ENCODE results near the gene ZCCHC24. TPM values are rescaled to one million over a fixed set of nuclear protein-coding genes. Genes with fewer than 3 reads are reported as not detected.
A peak's percentile ranks its signal among the peaks of the same experiment; 100 is the strongest.

ZCCHC24 gene
- total RNA-seq, 1 donor from 2014 or later: 34.7 TPM

DNA sequence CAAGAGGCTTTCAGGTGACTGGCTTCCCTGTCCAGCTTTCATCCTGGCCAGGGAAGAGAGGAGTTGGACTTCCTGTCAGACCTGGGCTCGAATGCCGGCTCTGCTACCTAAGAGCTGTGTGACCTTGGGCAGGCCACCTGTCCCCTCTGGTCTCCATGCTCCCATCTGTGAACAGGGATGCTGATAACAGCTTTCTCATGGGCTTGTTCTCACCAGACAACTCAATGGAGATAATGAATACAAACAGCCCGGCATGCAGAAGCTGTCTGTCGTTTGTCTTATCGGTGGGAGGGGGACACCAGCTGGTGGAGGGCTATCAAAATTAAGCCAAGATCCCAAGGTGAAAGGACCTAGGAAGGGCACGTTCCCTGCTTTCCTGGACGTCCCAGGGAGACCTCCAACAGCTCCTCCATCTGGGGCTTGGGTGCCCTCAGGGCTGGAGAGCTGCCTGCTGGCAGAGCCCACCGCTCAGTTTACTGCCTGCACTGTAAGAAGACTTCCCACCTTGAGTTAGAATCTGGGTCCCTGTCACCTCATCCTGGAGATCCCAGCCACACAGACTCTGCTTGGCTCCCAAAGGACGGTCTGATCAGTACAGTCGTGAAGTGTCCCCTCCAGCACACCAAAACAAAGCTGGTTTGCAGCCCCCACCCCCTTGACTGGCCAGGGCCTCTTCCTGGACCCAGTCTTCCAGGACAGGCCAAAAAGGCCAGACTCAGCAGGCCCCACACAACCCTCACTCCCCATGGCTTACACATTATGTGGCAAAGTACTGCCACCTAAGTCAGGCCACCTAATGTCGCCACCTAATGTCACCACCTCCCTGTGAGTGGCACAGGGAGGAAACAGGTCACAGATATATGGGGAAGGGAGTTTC is 57.2 kb downstream of the ZCCHC24 start:
- TF ChIP-seq, protein P1, sequence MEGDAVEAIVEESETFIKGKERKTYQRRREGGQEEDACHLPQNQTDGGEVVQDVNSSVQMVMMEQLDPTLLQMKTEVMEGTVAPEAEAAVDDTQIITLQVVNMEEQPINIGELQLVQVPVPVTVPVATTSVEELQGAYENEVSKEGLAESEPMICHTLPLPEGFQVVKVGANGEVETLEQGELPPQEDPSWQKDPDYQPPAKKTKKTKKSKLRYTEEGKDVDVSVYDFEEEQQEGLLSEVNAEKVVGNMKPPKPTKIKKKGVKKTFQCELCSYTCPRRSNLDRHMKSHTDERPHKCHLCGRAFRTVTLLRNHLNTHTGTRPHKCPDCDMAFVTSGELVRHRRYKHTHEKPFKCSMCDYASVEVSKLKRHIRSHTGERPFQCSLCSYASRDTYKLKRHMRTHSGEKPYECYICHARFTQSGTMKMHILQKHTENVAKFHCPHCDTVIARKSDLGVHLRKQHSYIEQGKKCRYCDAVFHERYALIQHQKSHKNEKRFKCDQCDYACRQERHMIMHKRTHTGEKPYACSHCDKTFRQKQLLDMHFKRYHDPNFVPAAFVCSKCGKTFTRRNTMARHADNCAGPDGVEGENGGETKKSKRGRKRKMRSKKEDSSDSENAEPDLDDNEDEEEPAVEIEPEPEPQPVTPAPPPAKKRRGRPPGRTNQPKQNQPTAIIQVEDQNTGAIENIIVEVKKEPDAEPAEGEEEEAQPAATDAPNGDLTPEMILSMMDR (IDR thresholded peaks at IDR 0.05): no peak
- no peak for ATAC-seq
- Histone ChIP-seq H3K4me3 (no peak overlapping the region), H3K27ac (no peak overlapping the region), H3K27me3 (ENCODE audit: low read depth) (no peaks in the 10 kb centered on the region), H3K4me1 (no peaks in the 10 kb centered on the region), H3K9me3 (no peaks in the 10 kb centered on the region), H3K36me3 (peaks cover 40% of the 10 kb centered on the region)
- no peak for DNase-seq
- intact Hi-C loops (cut with DNase I): no loop called here

DNA sequence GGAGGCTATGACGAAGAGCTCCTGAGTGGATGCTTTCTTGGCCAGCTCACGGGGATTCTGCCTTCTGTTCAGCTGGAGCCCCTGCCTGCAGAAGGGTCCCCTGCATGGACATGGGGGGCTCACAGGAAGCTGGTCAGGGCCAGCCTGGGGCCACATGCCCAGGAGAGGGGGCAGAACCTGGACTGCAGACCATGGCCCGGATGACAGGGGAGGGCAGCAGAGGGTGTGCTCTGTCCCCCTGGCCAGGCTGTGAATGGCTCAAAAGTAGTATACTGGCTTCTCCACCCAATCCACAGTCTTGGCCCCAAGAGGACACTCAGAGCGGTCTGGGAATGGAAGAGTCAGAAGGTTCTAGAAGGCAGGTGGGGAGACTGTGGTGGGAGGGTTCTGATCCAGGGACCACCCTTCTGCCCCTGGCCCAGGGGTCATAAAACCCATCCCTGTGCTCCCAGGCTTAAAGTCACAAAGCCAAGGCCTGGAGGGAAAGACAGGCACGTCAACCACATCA is 57.9 kb downstream of the ZCCHC24 start:
- ATAC-seq (no peak), DNase-seq (no peak)
- Histone ChIP-seq H3K36me3 (peaks cover 36% of the 10 kb centered on the region), H3K4me3 (no peak overlapping the region), H3K27ac (no peak overlapping the region), H3K4me1 (peaks cover 2% of the 10 kb centered on the region), H3K27me3 (ENCODE audit: low read depth) (no peaks in the 10 kb centered on the region), H3K9me3 (no peaks in the 10 kb centered on the region)
- TF ChIP-seq, protein P1 (IDR thresholded peaks at IDR 0.05): no peak
- intact Hi-C loops (cut with DNase I): no loop called here

DNA sequence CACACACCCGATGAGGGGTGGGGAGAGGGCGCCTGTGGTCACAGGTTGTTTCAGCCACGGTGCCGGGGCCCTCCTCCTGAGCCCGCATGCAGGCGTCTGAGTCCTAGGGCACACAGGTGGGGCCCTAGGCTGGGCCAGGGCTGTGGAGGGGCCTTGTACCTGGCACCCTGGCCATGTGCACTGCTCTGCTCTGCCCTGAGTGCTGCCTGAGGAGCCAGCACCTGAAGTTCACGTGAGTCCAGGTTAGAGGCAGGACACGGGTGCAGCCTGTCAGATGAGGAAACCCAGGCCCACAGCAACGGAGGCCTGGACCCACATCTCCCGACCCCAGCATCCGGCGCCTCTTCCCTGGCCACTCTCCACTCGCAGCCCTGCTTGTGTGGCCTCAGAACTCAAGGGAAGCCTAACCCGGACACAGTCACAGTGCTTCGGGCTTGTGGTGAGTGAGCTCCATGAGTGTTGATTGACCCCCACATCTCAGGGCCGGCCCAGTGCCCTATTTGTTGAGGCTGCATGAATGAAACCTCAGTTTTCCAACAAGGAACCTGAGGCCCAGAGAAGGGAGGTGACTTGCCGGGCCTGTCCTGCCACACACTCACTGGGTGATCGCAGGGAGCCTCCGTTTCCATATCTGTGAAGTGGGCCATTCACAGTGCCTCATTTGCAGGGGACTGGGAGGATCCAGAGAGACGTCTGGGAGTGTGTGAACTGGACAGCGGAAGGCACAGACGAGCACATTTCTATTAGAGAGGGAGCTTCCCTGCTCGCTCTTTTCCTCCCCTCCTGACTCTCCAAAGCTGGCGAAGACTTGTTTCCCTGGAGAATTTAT is 58.6 kb downstream of the ZCCHC24 start:
- DNase-seq (peak; percentile 39), ATAC-seq (no peak)
- TF ChIP-seq, protein P1 (IDR thresholded peaks at IDR 0.05): no peak
- H3K4me1 ChIP-seq: peaks cover 6% of the 10 kb centered on the region
- intact Hi-C loops (cut with DNase I): no loop called here
- peaks cover 30% of the 10 kb centered on the region for H3K36me3 ChIP-seq
- no peak overlapping the region for H3K4me3 ChIP-seq
- H3K27me3 ChIP-seq (ENCODE audit: low read depth): no peaks in the 10 kb centered on the region
- H3K9me3 ChIP-seq: no peaks in the 10 kb centered on the region
- H3K27ac ChIP-seq: no peak overlapping the region

DNA sequence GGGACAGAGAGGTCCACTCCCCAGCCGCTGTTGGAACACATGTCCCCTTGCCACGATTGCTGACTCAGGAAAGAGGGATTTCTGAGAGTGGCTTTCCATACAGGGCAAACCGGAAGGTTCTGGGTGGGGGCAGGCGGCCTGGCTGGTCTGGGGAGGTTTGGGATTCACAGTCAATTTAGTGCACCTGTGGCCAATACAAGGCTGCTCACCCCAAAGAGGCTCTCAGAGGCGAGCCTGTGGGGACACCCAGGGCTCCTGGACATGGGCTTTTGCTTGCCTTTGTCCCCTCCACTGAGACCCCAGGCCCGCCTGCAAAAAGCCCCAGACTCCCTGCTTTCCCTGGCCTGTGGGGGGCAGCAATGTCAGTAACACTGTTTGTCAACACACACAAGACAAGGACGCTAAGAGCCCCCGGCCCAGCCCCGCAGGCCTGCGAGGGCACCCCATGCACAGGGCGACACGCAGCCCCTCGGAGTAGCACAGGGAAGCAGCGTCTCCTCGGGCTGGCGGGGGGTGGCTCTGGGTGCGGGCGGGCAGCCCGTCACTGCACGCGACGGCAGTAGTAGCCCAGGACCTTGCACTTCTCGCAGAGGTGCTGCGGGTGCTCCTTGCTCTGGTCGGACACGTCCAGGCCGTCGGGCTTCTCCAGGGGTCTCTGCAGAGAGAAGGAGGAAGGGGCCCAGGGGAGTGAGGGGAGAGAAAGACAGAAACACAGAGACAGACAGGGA is 59.5 kb downstream of the ZCCHC24 start:
- TF ChIP-seq, protein P1 (IDR thresholded peaks at IDR 0.05): no peak
- Histone ChIP-seq H3K36me3 (peaks cover 30% of the 10 kb centered on the region), H3K4me3 (no peak overlapping the region), H3K4me1 (peaks cover 13% of the 10 kb centered on the region), H3K27me3 (ENCODE audit: low read depth) (no peaks in the 10 kb centered on the region), H3K9me3 (no peaks in the 10 kb centered on the region), H3K27ac (no peak overlapping the region)
- intact Hi-C loops (cut with DNase I): no loop called here
- DNase-seq: peak; percentile 30
- ATAC-seq: no peak

DNA sequence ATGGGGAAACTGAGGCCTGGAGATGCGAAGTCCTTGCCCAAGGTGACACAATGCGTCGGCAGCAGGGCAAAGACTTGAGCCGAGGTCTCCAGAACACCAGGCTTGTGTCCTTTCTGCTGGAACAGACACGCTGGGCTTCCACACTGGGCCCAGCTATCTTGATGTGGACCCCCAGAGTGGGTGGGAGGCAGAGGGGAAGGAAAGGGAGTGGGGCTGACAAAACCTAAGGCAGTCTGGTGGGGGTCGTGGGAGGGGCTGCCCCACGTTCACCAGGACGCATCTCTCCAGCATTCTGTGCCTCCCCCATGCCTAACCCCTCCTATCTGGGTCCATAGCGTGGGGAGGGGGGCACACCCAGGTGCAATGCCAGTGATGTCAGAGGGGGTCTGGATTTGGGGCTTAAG is 60.0 kb downstream of the ZCCHC24 start:
- peaks cover 30% of the 10 kb centered on the region for H3K36me3 ChIP-seq
- TF ChIP-seq, protein P1 (IDR thresholded peaks at IDR 0.05): no peak
- H3K27me3 ChIP-seq (ENCODE audit: low read depth): no peaks in the 10 kb centered on the region
- no peak for ATAC-seq
- H3K27ac ChIP-seq: no peak overlapping the region
- H3K4me3 ChIP-seq: no peak overlapping the region
- H3K9me3 ChIP-seq: no peaks in the 10 kb centered on the region
- intact Hi-C loops (cut with DNase I): no loop called here
- H3K4me1 ChIP-seq: peaks cover 19% of the 10 kb centered on the region
- DNase-seq: no peak
